ENCODE measurements around the gene ACAD8.
"Not testable (repeated sequence)": the region's sequence is repeated elsewhere in the genome, so short reads cannot be mapped to it uniquely, and the experiment has no call there.

ACAD8 gene

DNA sequence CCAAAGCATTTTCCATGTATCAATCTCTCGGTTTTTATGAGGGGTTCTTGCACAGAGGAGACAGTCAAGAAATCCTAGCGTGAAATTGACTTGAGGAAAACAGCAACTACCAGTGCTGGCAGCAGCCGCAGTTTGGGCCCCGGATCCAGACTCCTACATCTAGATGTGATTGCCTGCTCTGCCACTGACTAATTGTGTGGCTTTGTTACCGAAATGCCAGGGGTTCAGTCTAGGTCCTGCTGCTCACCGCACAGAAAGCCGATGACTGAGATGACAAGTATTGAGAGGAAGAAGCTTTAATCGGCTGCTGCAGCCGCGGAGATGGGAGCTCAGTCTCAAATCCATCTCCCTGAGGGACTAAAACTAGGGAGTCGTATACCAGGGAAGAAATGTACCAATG, 14.6 kb downstream of the ACAD8 start:
- no peak for DNase-seq

DNA sequence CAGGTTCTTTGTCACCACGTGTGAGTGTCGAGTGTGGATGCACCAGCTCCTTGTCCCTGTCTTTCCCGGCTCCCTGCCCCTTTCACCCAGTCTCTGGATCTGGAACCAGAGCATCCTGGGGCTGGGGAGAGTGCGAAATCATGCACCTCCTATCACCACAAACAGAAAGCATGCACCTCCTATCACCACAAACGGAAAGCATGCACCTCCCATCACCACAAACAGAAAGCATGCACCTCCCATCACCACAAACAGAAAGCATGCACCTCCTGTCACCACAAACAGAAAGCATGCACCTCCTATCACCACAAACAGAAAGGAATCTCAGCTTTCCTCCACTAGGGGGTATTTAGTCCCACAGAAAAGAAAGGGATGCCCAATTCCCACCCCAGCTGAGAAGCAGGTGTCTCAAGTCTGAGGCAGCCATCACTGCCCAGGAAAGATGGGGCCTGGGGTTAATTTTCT, 16.9 kb downstream of the ACAD8 start:
- peak; percentile 22 for DNase-seq

- no peak for DNase-seq
Observed at GRCh38 chr11:134271978-134272377, 18.6 kb downstream of the ACAD8 start.

GRCh38 chr11:134272381-134273316, 19.3 kb downstream of the ACAD8 start:
- DNase-seq: no peak

- no peak for DNase-seq
Observed at GRCh38 chr11:134273317-134273712, 19.9 kb downstream of the ACAD8 start.

DNA sequence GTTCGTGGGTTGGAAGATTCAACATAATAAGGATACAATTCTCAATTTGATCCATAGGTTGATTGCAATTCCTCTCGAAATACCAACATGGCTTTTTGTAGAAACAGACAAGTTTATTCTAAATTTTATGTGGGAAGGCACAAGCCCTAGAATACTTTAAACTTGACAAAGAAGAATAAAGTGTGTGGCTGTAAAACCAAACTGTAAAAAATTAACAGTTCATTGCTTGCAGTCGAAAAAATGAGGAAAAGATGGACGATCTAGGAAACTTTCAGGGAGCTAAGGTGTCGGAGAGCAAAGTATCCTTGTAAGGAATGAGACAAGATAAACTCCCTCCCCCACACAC, 21.8 kb downstream of the ACAD8 start:
- DNase-seq: no peak

DNA sequence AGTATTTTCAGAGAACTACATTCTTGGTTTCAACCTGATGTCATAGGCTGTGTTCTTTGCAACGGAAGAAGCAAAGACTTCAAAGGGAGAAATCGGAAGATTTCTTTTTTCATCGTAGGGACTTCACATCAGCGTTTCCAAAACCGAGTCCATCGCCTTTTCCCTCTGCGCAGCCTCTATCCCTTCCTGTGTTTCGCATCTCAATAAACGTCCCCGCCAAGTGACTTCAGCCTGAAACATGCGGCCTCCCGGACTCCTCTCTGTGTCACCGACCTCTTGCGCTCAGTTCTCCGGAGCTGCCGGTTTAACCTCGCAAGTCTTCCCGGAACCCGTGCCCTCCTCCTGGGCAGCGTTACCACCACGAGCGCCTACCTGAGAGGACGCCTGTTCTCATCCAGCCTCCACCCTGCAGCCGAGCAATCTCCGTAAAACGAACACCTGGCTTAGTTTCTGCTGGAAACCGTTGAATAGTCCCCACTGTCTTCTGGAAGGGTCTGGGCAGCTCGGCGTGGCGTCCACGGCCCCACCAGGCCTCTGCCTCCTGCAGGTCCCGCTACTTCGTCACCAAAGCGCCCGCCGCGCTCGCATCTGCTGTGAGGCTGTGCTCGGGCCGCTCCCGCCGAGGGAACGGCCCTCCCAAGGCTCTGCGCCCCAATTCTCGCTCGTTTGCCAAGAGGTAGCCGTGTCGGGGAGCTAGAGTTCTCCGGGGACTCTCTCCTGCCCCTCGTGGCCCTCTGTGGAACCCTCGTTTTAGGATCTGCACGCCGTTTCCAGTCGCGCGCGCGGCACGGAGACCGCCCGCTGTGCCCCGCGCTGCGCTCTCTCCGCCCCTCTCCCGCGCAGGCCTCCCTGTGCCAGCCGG, 22.4 kb downstream of the ACAD8 start, which contains the start of gene GLB1L3:
GLB1L3 (plus strand) TSS at position 846 of the 862 bp plus-strand sequence. CDS start 362 bp downstream, outside the sequence.
- peak; percentile 81 for DNase-seq

- no peak for DNase-seq
Observed at GRCh38 chr11:134276396-134277182, 23.2 kb downstream of the ACAD8 start.

DNA sequence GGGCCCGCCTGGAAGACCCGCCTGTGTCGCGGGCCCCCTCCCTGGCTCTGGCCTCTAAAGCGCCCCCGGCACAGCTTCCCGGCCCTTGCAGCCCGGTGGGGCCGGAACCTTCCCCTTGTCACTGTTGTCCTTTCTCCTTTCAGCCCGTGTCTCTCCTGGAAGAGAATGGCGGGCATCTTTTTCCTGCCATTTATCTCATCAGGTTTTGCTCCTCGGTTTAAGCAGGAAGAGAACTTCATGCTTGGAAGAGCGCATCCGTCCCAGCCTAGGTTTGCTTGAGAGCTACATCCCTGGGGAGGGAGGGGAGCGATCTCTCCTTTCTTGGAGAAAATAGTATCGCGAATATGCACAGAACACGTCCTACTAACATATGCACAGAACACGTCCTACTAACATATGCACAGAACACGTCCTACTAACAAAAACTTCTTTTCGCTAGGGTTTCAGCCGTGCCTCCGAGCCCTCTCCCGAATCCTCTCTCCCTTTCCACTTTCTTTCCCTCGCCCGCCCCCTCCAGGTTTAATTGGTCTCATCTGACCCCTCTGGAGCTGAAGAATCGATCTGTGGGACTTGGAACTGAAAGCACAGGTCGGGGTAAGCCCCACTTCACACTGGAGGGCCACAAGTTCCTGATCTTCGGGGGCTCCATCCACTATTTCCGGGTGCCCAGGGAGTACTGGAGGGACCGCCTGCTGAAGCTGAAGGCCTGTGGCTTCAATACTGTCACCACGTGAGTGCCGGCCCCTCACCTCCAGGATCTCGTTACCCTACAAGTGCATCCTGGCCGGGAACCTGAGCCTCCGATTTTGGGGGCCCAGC, 24.0 kb downstream of the ACAD8 start:
- DNase-seq: no peak

GRCh38 chr11:134278356-134278755, 25.0 kb downstream of the ACAD8 start:
- DNase-seq: no peak

GRCh38 chr11:134281635-134282034, 28.3 kb downstream of the ACAD8 start:
- not testable (repeated sequence) for DNase-seq

GRCh38 chr11:134282121-134283045, 29.0 kb downstream of the ACAD8 start:
- DNase-seq: no peak

DNA sequence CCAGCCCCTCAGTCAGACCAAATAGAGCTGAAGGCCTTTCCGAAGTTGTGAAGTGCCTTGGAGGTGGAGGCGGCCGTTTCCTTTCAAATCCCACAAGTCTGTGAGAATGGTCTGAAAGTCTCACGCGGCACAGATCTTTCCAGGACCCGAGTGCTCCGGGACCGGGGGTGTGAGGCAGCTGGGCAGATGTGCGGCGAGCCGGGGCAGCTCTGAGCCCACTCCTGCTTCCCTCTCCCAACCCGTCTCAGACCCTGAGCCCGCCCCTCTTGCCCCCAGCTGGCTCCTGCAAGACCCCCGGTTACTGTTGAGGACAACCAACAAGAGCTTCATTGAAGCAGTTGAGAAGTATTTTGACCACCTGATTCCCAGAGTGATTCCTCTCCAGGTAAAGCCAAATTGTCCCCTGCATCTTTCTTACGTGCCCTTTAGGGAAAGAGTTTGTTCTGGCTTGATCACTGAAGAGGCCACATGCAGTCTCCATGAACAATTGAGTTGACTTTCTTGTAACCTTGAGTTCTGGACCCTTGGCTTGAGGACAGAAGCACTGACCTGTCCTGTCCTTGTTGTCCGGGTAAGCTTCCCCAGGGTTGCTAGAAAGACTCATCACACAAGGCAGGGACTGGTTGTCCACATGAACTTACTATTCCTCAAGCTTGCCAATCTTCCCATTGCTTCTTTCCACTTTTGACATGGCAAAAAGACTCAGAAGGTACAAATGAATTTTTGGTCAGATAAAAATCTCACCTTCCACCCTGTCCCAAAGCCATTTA, 30.3 kb downstream of the ACAD8 start:
- no peak for DNase-seq

- not testable (repeated sequence) for DNase-seq
Observed at GRCh38 chr11:134284349-134284748, 31.0 kb downstream of the ACAD8 start.

DNA sequence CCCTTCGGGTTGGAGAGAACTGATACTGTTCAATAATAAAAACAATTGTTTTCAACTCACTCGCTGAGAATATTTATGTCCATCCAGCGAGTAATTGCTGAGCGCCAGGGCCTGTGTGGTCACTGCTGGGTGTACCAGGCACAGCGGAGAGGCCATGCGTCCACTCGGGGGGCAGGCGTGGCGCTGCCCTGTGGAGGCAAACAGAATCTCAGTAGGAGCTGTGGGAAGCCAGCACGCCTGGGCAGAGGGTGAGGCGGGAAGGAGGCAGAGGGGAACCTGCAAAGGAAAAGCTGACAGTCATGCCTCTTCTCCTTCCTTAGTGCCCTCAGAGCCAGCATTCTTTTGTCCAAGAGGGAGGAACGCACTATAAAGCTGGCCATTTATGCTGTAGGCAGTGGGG, 34.2 kb downstream of the ACAD8 start:
- DNase-seq: no peak

- DNase-seq: no peak
Observed at GRCh38 chr11:134288486-134288885, 35.1 kb downstream of the ACAD8 start.

DNA sequence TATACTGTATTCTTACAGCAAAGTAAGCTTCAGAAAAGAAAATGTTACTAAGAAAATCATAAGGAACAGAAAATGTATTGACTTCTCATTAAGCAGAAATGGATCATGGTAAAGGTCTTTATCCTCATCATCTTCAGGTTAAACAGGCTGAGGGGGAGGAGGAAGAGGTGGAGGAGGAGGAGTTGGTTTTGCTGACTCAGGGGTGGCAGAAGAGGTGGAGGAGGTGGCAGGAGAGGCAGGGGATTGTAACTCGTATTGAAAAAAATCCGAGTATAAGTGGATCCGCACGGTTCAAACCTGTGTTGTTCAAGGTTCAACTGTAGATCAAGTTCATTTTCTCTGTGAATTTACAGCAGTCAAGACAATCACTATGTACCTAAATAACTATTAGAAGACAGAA, 35.8 kb downstream of the ACAD8 start:
- no peak for DNase-seq

- DNase-seq: no peak
Observed at GRCh38 chr11:134289789-134290188, 36.4 kb downstream of the ACAD8 start.

DNA sequence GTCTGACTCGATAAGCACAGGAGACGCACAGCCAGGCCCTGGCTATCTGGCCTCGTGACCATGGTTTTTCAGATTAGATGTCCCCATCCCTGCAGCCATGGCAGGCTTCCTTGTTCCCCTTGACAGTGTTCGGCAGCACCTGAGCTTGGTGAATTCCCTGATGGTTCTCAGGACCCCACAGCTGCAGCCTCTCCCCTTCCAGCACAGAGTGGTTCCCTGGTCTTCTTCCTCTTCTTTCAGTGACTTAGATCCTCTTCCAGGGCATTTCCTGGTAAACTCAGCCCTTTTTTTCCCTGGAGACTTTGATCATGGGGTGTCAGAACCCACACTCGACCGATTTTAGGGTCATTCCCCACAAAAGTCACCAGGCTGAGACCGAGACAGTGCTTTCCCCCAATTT, 37.3 kb downstream of the ACAD8 start:
- DNase-seq: no peak

GRCh38 chr11:134291196-134291595, 37.8 kb downstream of the ACAD8 start:
- DNase-seq: no peak

All from CD4-positive, alpha-beta T cell treated with Interleukin-6 for 4 hours (primary cell).